Suppressor macrophage treated with lipopolysaccharide for 4 hours (primary cell): ENCODE results near the gene IHH.

ENCODE experiments used
- DNase-seq: peaks from one replicate; pipeline ENCODE4 v3.0.0-alpha.2; 2020

Gene IHH

DNA sequence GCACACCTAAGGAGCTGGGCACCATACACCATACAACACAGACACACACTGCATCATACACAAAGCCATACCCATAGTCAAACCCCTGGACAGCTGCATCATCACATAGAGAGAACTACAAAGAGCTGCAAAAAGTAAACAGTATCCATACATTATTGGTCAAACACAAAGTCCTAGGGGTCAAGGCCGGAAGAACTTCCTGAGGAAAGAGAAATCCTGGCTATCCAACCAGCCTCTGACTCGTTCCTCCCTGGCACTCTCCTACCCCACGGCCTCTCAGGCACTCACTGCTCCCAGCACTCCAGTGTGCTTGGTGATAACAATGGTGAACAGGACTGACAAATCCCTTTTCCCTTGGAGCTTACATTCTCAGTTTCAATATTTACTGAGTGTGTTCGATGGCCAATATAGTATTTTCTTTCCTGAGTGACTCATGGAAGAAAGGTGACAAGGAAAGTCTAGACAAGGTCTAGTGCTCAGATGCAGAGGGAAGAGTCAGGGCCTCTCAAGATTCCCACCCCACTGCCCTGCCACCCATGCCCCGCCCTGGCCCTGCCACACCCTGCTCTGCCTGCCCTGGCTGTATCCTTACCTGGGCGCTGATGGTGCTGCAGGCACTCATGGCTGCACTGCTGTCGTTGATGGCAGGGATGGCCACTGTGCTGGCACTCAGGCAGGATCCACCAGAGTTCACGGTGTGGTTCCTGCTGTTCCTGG, 22.8 kb downstream of the IHH start:
- no peak for DNase-seq

DNA sequence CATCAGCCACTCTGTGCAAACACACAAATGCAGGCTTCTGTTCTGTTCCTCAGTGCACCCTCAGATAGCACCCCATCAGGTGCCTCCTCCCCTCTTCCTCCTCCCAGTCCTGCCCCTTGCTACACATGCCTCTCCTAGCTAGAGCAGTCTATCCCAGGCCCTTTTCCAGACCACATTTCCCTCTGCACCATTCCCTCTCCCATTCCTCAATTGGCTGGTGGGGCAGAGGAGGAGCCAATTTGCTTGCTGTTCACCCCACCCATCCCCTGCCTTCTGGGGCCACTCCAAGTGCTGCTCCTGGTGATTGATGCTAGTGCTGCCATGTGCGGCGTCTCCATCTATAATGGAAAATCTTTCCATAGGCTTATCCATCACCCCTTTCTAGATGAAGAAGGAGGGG, 24.8 kb downstream of the IHH start:
- no peak for DNase-seq

DNA sequence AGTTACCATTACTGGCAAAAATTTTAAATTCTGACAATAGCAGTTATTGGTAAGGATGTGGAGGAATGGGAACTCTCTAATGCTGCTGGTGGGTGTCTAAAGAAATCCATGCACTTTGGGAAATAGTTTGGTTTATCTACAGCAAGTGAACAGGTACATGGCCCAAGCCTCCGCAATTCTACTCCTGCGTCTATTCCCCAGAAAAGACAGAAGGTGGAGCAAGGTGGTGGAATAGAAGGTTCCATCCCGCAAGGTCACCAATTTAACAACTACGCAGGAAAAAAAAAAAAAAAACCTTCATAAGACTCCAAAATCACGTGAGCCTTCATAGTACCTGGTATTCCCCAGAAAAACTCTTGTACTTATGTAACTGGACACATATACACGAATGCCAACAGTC, 25.9 kb downstream of the IHH start:
- no peak for DNase-seq

DNA sequence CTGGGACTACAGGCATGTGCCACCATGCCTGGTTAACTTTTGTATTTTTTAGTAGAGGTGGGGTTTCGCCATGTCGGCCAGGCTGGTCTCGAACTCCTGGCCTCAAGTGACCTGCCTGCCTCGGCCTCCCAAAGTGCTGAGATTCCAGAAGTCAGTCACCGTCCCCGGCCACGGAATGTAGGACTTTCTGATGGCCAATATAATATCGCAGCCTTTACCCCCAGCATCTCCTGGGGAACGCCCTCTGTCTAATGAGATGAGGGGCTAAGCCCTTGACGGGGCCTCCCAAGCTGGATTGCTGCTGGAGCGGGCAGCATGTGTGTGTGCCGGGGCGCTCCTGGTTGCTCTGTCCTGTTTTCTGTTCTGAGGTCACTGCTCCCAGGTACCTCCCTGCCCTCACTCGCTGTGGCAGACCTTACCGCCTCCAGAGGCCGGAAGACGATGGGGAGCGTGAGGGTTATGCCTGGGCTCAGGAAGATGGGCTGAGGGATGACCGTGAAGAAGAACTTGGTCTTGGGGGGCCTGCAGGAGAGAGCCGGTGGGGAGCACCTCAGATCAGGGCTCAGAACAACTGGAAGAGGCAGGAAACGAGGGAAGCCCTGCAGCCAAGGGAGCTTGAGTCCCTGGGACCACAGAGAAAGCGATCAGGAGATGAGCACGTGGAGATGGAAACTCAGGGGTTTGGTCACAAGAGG, 28.5 kb downstream of the IHH start:
- DNase-seq, result no peak

DNA sequence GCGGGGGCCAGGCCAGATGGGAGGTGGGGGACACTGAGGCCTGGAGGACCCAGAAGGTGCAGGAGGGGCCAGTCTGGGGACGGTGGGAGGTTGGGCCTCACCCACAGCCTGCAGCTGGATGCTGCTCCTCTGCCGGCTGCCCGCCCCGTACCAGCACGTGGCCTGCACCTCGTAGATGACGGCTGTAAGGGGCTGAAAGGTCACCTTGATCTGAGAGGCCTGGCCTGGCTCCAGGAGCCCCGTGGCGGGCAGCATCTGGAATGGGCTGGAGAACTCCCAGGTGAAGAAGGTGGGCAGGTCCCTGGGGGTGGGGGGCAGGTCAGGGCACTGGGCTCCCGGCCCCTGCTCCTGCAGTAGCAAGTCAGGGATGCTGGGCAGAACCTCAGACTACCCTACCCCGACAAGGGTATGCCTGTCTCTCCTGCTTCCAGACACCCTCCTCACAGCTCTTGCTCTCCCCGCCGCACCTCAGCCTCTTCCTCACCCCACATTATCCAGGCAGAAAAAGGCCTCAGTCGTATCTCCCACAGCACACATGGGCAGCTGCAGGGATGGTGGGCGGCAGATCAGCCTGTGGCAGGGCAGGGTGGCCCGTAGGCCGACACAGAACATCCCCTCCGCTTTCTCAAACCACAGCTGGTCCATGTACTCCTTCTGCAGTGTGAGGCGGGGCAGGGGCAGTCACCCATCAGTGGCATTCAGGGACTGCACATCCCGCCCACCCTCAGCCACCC, 29.5 kb downstream of the IHH start:
- no peak for DNase-seq

DNA sequence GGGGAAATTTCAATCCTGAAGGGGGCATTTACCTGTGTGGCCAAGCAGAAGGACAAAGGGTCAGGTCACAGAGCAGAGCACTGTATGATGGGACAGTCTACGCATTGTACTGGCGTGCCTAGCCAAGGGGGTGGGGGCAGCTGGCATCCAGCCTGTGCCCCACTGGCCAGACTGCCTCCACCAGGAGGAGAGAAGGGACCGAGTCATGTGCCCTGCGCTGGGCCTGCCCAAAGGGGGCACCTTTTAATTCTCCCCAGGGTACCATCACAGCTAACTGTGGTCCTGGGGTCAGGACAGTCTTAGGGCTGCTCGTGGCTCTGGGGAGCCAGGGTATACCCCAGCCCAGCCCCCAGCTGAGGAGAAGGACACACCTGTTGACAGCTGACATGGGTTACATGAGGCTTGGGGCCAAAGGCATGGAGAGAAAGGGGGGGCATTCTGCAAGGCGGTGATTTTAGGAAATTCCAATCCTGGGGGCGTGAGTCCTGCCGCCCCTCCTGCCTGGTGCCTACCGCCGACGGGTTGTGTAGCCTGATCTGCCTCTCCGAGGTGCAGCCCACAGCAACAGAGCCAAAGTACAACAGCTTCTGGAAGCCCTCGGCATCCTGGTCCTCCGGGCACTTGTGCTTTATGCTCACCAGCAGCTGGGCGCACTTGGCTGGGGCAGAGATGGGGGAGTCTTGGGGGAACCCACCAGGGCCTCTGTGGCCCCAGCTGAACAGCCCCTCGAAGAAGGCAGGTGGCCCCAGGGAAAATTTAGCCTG, 30.4 kb downstream of the IHH start:
- no peak for DNase-seq

DNA sequence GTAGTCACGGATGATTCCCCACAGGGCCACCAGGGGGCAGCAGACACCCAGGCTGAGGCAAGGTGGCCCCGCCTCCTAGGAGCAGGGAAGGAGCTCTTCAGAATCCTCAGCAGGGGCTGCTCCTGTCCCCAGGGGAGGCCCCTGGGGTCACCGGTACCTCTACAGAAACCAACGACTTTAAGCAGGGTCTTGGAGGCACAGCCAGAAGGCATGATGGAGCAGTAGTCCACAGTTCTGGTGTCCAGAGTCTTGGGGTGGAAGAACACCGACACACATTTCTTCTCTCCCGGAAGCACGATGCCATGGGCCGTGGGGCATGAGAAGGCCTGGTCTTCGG, 30.9 kb downstream of the IHH start:
- DNase-seq, result peak; percentile 83

DNA sequence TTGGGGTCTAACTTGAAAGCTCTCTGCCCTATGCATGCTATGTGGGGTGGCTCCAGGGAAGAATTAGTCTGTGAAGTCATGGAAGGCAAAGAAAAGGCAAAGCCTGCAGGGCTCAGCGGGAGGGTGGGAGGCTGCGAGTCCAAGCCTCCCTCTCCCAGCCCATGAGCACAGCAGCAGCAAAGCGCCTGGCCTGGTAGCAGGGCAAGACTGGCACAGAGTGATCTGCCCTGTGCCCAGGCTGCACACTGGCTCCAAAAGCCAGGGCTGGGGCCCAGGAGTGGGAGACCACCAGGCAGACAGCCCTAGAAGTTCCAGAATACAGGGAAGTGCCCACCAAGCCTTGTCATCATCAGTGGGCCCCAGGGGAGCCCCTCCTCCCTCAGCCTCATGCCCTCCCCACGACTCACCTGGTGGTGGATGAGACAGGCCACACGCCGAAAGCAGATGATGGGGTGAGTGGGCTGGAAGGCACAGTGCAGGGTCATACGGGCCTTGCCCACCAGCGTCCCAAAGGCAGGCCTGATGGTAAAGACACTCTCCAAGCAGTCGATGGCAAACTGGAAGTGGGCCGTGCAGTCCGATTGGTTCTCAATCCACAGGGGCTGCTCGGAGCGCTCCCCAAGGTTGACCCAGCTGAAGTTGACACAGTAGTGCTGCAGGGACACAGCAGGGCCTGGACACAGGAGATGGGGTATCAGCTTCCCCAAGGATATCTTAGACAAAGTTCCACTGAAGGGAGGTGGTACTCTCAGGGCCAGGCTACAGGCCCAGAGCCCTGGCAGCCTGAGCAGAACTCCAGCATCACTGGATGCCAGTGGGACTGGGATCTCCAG, 31.5 kb downstream of the IHH start:
- DNase-seq, result no peak

DNA sequence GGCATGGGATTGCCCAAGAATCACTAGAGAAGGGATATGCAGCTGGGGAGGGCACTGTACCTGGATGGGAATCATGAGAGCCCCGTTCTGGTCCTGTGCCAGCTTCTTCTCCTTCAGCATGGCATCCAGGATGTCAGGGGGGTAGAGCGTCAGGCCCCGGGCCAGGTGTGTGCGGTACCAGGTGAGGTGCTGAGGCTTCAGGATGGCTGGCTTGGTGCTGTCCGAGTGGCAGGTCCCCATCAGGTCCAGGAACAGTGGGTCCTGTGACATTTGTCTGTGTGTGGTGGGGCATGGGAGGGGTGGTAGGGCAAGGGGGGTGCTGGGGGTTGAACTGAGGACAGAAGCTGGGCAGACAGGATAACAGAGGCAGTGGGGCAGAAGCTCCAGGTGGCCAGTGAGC, 32.6 kb downstream of the IHH start:
- no peak for DNase-seq

DNA sequence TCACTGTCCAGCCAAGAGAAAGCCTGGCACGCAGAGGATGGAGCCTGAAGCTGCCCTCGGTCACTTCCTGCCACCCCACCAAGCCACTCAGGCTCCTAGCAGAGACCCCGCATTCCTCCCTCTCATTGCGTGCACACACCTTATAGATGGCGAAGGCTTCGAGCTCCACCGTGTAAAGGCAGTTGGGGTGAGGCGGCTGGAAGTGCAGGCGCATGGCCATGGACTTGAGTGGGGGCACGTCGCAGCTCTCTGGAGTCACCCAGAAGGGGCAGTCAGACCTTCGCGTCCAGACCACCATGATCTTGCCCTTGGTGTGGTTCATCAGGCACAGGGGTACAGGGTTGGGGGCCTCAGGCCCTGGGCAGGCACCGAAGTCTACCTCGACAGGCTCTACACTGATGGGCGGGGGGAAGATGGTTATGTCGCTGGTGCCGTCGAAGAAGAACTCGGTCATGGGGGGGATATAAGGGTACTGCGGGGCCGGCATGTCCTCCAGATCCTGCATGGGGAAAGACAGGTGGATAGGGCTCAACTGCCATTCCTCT, 33.1 kb downstream of the IHH start:
- DNase-seq, result no peak

DNA sequence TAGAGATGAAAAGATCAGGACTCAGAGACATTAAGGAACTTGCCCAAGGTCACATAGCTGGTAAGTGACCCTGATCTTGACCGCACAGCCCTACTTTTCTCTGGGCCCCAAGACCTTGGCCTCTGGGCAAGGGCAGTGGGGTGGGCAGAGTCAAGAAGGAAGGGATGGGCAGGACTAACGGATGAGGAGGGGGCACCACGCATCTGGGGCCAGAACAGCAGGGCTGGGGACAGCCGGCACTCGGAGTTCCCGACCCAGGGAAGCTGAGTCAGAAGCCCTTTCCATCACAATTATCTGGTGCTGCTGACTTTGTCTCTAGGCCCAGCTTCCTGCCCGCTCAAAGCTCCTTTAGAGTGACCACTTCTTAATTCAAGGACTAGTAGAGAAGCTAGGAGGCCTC, 33.8 kb downstream of the IHH start:
- no peak for DNase-seq

DNA sequence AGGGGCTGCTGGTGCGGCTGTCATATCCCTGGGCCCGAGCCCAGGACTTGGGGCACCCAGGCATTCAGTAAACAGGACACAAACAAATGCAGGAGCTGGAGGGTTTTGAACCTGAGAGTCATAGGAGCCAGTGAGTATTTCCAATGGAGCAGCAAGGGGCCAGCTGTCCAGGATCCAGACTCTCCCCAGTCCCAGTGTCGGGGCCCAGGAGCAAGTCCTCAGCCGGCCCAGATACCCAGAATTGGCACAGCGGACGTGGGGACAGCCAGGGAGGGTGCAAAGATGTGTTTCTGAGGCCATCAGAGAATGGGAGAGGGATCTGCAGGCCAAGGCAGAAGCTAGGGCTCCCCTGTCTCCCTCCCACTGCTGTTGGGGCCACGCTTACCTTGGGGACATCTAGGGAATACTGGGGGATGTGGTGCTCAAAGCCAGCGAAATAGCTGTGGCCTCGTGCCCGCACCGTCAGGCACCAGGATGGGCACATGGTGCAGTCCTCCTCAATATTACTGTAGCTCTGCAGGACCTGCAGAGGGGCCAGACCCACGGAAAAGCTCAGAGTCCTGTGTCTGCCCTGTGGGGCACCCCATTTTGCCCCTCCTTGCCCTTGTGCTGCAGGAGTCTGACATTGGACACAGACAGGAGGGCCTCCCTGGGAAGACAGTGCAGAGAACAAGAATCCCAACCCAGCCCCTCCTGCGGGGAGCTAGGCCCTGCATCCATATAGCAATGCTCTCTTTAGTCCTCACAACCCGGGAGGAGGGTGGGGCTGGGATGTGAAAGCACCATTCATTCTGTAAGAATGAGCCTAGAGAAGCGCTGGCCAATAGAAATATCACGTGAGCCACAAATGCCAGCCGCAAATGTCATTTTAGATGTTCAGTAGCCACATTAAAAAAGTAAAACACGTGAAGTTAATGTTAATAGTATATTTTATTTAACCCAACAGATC, 34.8 kb downstream of the IHH start:
- DNase-seq, result no peak

DNA sequence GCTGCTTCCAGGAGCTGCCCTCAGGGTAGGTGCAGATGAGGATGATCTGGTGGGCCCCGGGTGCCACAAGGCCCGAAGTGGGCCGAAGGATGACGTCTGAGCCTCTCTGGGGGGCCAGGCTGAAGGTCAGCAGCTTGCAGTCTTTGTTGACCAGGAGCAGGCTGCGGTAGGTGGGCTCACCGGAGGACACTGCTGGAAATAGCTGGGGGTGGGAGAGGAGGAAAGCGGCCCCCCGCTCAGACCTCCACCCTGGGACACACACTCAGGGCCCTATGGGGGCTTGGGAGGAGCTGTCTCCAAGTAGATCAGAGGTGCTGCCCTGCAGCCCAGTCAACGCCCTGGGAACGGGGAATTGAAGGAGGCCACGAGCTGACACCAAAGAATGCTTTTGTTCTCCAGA, 36.7 kb downstream of the IHH start:
- no peak for DNase-seq

DNA sequence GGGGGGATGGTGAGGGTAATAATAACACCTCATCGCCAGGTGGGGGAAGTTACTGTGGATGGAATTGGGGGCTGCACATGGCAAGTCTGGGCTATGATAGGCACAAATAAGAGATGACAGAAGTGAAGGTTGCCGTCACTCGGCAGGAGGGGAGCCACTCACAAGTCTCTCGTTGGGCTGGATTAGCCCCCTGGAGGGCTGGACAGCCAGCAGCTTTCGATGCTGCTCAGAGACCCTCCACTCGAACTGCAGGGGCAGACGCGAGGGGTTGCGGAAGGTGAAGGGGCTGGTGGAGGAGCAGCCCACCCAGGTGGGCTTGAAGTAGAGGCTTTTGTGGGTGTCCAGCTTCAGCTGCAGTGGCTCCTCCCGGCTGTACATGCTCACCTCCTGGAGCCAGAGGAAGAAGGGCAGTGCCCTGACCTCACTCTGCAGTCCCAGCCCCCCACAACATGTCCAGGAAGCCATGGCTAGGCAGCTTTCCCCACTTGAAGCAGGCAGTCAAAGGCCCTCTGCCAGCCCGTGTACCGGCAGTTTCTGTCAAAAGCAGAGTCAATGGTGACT, 37.6 kb downstream of the IHH start:
- no peak for DNase-seq

DNA sequence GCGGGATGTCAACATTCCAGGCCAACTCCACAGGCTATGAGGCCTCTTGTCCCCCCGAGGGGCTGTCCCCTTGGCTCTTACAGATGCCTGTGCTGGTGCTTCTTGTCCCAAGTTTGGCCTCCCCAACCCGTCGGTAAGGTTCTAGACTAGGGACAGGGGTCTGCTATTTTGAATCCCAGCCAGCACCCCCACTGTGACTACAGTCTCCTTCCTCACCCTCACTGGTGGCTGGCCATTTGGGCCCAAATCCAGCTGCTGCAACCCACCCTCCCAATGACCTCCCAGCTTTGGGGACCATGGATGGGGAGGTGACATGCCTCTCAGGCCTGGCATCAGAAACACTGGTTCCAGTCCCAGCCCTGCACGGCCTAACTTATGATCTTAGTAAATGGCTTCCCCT, 38.1 kb downstream of the IHH start:
- no peak for DNase-seq

DNA sequence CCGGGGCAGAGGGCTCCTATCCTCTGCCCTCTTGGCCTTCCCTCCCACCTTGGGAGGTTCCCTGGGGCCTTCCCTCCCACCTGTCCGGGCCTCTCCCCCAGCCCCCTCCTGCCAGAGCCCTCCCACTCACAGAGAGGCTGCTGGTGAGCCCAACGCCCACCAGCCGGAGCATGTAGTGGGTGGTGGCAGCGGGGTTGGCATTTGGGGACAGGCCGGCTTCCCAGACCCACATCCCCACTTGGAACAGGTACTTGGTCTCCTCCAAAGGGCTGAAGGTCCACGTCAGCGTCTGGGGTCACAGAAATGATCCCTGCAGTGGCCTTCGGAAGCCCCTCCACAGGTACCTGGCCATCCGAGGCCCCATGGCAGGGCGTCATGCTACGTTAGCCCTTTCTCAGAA, 38.7 kb downstream of the IHH start:
- DNase-seq, result no peak

DNA sequence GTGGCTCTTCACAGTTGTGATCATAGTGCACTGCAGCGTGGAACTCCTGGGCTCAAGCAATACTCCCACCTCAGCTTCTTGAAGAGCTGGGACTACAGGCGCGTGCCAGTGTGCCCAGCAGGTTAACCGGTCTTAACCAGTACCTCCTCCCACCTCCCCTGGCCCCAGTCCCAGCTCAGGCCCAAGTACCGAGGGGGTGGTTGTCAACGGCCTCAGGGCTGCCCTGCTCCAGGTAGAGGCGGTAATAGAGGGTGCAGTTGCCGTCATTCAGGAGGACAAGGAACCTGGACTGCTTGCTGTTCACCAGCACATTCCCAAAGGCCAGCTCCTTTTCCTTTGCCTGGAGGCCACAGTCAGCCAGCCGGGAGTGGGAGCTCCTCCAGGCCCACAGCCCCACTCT, 39.1 kb downstream of the IHH start:
- DNase-seq, result no peak

DNA sequence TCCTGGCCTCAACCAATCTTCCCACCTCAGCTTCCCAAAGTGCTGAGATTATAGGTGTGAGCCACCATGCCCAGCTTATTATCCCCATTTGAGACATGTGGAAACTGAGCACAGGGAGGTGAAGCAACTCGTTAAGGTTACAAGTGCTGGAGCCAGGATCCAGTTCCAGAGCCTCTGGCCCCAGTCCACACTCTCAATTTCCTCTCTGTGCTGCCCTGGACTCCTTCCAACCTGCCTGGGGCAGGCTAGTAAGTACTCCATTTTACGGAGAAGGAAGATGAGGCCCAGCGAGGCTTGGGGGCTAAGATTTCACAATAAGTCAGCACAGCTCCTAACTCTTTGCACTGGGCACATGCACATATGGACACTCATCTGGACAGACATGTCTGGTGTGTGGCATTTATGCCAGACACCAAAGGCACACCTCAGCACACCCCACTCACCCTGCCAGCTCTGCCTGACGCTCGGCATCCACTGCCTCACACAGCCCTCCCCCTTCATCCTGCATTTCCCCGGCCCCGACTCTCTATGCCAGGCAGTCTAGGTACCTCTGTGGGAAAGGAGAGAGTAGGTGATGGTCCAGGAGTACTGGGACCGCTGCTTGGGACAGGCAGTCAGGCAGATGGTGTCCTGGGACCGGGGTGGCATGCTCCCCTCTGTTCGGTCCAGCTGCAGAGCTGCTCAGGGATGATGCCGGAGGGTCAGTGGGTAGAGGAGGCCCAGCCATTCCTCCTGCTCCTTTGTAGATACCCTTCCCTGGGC, 39.9 kb downstream of the IHH start:
- no peak for DNase-seq

DNA sequence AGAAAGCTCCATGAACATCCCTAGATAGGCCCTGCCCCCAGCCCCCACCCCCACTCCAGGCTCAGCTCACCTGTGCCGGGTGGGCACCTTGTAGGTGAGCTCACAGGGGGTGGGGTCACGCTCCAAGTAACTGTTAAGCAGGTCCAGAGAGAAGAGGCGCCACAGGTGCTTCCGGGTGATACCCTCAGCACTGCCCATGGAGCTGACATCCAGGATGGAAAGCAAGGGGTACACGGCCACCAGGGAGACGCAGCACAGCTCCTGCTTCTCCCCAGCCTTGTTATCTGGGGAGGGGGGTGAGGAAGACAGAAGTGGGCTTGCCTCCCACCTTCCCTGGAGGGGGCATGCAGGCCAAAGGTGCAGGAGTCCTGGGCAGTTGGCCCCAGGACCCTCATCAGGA, 41.3 kb downstream of the IHH start:
- DNase-seq, result no peak

DNA sequence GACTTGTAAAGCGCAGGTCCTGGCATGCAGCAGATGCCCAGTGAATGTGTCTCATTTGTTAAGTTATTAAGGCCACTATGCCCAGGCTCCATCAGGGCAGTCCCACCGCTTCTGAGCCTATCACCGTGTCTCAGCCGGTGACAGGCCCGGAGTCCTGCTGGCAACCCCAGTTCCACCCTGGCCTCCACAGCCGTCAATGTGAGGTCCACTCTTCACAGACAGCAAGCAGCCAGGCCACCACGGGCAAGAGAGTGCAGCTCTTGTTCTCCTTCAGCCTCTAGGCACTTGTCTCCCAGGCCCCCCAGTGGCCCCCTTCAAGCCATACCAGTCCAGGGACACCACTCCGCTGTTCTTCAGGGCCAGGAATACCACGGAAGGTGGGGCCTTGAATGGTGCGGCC, 42.0 kb downstream of the IHH start:
- no peak for DNase-seq
